Fibroblast of villous mesenchyme (primary cell): Measurements from ENCODE around the gene FAF2. TPM values are rescaled to one million over a fixed set of nuclear protein-coding genes. Genes with fewer than 3 reads are reported as not detected.

Experiments used
- DNase-seq: peaks from one replicate; pipeline ENCODE4 v3.0.0-alpha.2; 2010; ENCODE audit warnings: low read depth
- H3K4me3 ChIP-seq: 2 replicates; pipeline ENCODE4 v1.5.1; 2011; ENCODE audit warnings: low read depth, mild to moderate bottlenecking, low read length
- CTCF ChIP-seq: IDR thresholded peaks from 2 replicates; pipeline ENCODE4 v1.5.1; 2012; ENCODE audit warnings: low read depth, mild to moderate bottlenecking, low read length; ENCODE audit not compliant: insufficient read depth
- total RNA-seq: library from RNA; depleted of rRNA; stranded (reverse); fragments of >200 nt; gene quantifications from 2 replicates; pipeline ENCODE4 v1.2.3, GENCODE V29; 2012

The FAF2 gene
- total RNA-seq, 1 donor, result 59.2 TPM

GRCh38 chr5:176525677-176526076 is 77.5 kb downstream of the FAF2 start:
- TF ChIP-seq CTCF, result no peak
- H3K4me3 ChIP-seq, result no peak overlapping the region
- no peak for DNase-seq

- no peak for DNase-seq
- no peak overlapping the region for H3K4me3 ChIP-seq
- no peak for TF ChIP-seq CTCF
Observed at GRCh38 chr5:176526462-176526861, 78.3 kb downstream of the FAF2 start.

- no peak overlapping the region for H3K4me3 ChIP-seq
- no peak for TF ChIP-seq CTCF
- no peak for DNase-seq
Observed at GRCh38 chr5:176527246-176528222, 79.3 kb downstream of the FAF2 start.

GRCh38 chr5:176528301-176528700 is 80.1 kb downstream of the FAF2 start:
- no peak overlapping the region for H3K4me3 ChIP-seq
- no peak for TF ChIP-seq CTCF
- no peak for DNase-seq

GRCh38 chr5:176528761-176529115 is 80.6 kb downstream of the FAF2 start:
- no peak for TF ChIP-seq CTCF
- no peak overlapping the region for H3K4me3 ChIP-seq
- DNase-seq, result no peak

GRCh38 chr5:176529116-176529740 is 81.0 kb downstream of the FAF2 start:
- no peak for TF ChIP-seq CTCF
- no peak overlapping the region for H3K4me3 ChIP-seq
- no peak for DNase-seq
